GM12891 (cell line): ENCODE measurements around the gene RASAL1.

ENCODE experiments used
- POLR2A ChIP-seq: IDR thresholded peaks from 2 replicates; pipeline ENCODE4 v1.6.1; 2011; ENCODE audit warnings: low read depth, low read length, control low read depth
- POLR2AphosphoS5 ChIP-seq: IDR thresholded peaks from 2 replicates; pipeline ENCODE4 v1.6.1; 2011; ENCODE audit warnings: low read depth, low read length, control low read depth
- POU2F2 ChIP-seq: IDR thresholded peaks from 2 replicates; pipeline ENCODE4 v1.6.1; 2011; ENCODE audit warnings: low read depth, mild to moderate bottlenecking, control low read depth, low read length, moderate library complexity
- SPI1 ChIP-seq: IDR thresholded peaks from 2 replicates; pipeline ENCODE4 v1.6.1; 2011; ENCODE audit warnings: low read depth, low read length, control low read depth
- TAF1 ChIP-seq: IDR thresholded peaks from 2 replicates; pipeline ENCODE4 v1.6.1; 2011; ENCODE audit warnings: low read depth, low read length, control low read depth

- TF ChIP-seq POLR2A (no peak), POLR2AphosphoS5 (no peak), POU2F2 (no peak), TAF1 (no peak), SPI1 (no peak)
These were observed 33.8 kb downstream of the RASAL1 start for GRCh38 chr12:113101751-113102150.
